ENCODE results near the gene PCYT1A.

Gene PCYT1A

GRCh38 chr3:196235452-196236122 is 51.9 kb downstream of the PCYT1A start:
- no peak overlapping the region for H3K27ac ChIP-seq
- TF ChIP-seq, protein P1, sequence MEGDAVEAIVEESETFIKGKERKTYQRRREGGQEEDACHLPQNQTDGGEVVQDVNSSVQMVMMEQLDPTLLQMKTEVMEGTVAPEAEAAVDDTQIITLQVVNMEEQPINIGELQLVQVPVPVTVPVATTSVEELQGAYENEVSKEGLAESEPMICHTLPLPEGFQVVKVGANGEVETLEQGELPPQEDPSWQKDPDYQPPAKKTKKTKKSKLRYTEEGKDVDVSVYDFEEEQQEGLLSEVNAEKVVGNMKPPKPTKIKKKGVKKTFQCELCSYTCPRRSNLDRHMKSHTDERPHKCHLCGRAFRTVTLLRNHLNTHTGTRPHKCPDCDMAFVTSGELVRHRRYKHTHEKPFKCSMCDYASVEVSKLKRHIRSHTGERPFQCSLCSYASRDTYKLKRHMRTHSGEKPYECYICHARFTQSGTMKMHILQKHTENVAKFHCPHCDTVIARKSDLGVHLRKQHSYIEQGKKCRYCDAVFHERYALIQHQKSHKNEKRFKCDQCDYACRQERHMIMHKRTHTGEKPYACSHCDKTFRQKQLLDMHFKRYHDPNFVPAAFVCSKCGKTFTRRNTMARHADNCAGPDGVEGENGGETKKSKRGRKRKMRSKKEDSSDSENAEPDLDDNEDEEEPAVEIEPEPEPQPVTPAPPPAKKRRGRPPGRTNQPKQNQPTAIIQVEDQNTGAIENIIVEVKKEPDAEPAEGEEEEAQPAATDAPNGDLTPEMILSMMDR (conservative IDR thresholded peaks at IDR 0.05) = no peak

DNA sequence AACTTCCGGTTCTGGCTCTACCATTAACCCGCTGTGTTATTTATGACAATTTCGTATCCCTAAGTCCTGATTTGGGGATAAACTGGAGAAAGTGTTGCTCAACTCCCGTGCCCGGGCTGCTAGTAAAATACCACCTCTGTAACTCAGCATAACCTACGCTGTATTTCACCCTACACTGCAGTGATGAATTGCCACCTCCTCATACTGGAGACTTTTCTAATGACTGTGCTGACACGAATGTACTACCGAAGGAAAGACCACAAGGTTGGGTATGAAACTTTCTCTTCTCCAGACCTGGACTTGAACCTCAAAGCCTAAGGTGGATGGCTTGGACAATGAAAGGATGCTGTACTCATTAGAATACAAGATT is 54.7 kb downstream of the PCYT1A start:
- TF ChIP-seq, protein P1 (conservative IDR thresholded peaks at IDR 0.05) = no peak

DNA sequence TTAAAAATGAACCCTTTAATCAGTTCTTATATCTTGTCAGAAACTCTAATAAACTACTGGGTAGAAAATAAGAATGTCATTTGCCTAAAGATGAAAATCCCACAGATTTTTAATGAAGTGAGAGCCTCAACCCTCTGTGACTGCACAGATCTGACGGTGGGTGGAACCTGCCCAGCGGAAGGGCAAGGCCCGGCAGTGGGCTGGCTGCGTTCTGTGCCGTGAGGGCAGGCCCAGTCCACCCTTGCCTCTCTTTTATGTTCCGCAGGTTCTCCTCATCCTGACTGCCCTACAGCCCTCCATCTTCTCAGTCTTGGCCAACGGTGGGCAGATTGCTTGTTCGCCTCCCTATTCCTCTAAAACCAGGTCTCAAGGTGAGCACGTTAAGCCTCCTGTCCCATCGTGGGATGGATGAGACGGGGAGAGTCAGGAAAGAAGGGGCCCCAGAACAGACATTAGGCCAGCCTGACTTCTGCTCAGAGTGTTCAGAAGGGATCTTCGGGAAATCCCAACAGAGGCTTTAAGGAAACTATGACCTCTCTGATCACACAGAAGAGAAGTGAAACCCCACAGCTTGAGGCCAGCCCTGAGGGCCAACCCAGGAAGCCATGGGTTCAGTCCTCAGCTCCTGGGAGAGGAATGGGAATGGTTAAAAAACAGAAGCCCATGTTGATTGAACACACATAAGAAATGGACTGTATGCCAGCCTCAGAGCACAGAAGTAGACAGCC is 55.2 kb downstream of the PCYT1A start:
- TF ChIP-seq, protein P1 (conservative IDR thresholded peaks at IDR 0.05) = no peak
- no peak overlapping the region for H3K27ac ChIP-seq

More for the DNA sequence above, 54.7 kb downstream of the PCYT1A start:
- no peak overlapping the region for H3K27ac ChIP-seq

GRCh38 chr3:196227629-196228493 is 59.7 kb downstream of the PCYT1A start:
- no peak overlapping the region for H3K27ac ChIP-seq
- TF ChIP-seq, protein P1 (conservative IDR thresholded peaks at IDR 0.05) = no peak

DNA sequence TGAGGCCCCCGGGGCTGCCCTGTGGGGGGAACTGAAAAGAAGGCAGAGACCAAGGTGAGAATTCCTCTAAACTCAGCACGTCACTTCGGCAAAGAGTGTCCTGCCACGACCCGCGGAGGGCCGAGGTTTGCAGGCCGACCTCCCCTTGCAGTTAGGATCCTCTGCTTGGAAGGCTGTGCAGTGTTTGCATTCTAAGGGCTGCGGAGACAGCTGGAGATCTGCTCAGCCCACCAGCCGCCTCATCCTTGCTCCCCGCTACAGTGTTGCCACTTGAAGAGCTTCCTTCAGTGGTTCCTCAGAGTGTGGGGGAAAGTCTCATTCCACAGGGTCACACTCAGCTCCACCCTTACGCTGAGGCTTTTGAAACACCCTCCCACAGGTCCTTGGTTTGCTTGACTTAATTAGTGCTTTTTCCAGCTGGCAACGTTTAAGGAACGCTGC is 60.4 kb downstream of the PCYT1A start:
- TF ChIP-seq, protein P1 (conservative IDR thresholded peaks at IDR 0.05) = no peak
- H3K27ac ChIP-seq = no peak overlapping the region

DNA sequence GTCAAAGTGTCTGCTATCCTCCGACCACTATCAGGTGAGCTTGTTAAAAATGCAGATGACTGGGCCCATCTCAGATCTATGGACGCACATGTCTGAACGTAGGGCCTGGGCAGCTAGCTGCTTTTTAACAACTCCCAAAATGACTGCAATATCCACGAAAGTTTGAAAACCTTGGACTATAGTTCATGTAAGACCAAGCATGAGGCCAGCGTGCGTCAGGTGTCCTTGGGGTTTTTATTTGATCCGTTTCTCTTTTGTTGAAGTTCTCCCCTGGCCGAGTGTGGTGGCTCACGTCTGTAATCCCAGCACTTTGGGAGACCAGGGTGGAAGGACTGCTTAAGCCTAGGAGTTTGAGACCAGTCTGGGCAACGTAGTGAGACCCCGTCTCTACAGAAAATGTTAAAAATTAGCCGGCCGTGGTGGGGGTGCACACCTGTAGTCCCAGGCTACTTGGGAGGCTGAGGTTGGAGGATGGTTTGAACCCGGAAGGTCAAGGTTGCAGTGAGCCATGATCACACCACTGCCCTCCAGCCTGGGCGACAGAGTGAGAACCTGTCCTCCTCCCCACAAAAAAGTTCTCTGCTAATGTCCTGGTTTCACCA is 61.7 kb downstream of the PCYT1A start:
- H3K27ac ChIP-seq = no peak overlapping the region
- TF ChIP-seq, protein P1 (conservative IDR thresholded peaks at IDR 0.05) = no peak
